Esophagus muscularis mucosa (tissue), 4 donors: Measurements from ENCODE around the gene HACD2. TPM values are rescaled to one million over a fixed set of nuclear protein-coding genes. Genes with fewer than 3 reads are reported as not detected.

Experiments
- DNase-seq: peaks from one replicate; pipeline ENCODE4 v3.0.0-alpha.2; 2017; ENCODE audit errors: extremely low spot score
- H3K27ac ChIP-seq, 4 donors: fragments of 200-600 bp; sonication (generic); replicated peaks in 1 of 4; 1 replicate in 3 of 4; 2 replicates in 1 of 4; pipeline ENCODE4 v1.5.1; 2016 to 2019; ENCODE audit warnings: mild to moderate bottlenecking in 1 of 4
- H3K27me3 ChIP-seq, 4 donors: fragments of 200-600 bp; sonication (generic); one replicate each; pipeline versions ENCODE4 v1.5.1 to v1.6.0; 2016 to 2019
- H3K36me3 ChIP-seq, 4 donors: fragments of 200-600 bp; sonication (generic); one replicate each; pipeline ENCODE4 v1.5.1; 2016 to 2019
- H3K4me1 ChIP-seq, 4 donors: fragments of 200-600 bp; sonication (generic); one replicate each; pipeline ENCODE4 v1.5.1; 2016 to 2019
- H3K4me3 ChIP-seq, 4 donors: fragments of 200-600 bp; sonication (generic); 1 replicate in 2 of 4; 2 replicates in 2 of 4; pipeline ENCODE4 v1.5.1; 2016 to 2019; ENCODE audit warnings: mild to moderate bottlenecking in 4 of 4, moderate library complexity in 1 of 4
- H3K9me3 ChIP-seq, 4 donors: fragments of 200-600 bp; sonication (generic); 1 replicate in 3 of 4; 2 replicates in 1 of 4; pipeline ENCODE4 v1.5.1; 2016 to 2019
- EP300 ChIP-seq: sonication (generic); formaldehyde crosslinking; IDR thresholded peaks from one replicate; pipeline ENCODE4 v1.6.1; 2017; ENCODE audit warnings: antibody characterized with exemption
- POLR2A ChIP-seq: fragments of 450-650 bp; IDR thresholded peaks from one replicate; pipeline ENCODE4 v1.6.1; 2017; ENCODE audit warnings: antibody characterized with exemption, moderate library complexity, mild to moderate bottlenecking, low read depth
- POLR2AphosphoS5 ChIP-seq, 2 donors: sonication (generic); formaldehyde crosslinking; IDR thresholded peaks; one replicate each; pipeline ENCODE4 v1.6.1; 2017; ENCODE audit warnings: antibody characterized with exemption in 2 of 2
- WGBS: methylation state at CpG from one replicate; pipeline ENCODE4 v1.1.5; 2018; 5-methylcytosine and 5-hydroxymethylcytosine counted together
- intact Hi-C: fragments of 100-400 bp; cut with DNase I; formaldehyde crosslinking; loops from one replicate; pipeline ENCODE4 v1.15.1; 2023
- total RNA-seq, 4 donors: library from RNA; depleted of rRNA; stranded (reverse); fragments of >200 nt; gene quantifications; one replicate each; pipeline versions ENCODE4 v1.1.0 to v1.2.1, GENCODE V29; 2016
- TF ChIP-seq, protein P1 (sequence below), 3 experiments: fragments of 200-600 bp in 2 of 3; fragments of 450-650 bp in 1 of 3; sonication (generic) in 2 of 3; IDR thresholded peaks; one replicate each; pipeline ENCODE4 v1.5.1; 2017 to 2019; ENCODE audit warnings: antibody characterized with exemption in 3 of 3, mild to moderate bottlenecking in 2 of 3, moderate library complexity in 1 of 3

The HACD2 gene
- total RNA-seq, 4 donors from 2014 or later = 20.5 to 30.3 (median 25.3) TPM

- intact Hi-C loops = no loop called here
- Histone ChIP-seq H3K4me1 (peaks cover 4 to 81% (median 77%) of the 10 kb centered on the region in 4 donors), H3K4me3 (peak overlapping the region; percentile 59 to 68 (median 62)), H3K9me3 (no peaks in the 10 kb centered on the region), H3K27ac (peak overlapping the region; percentile 92 to 97 (median 94)), H3K36me3 (peaks cover 0 to 60% (median 26%) of the 10 kb centered on the region in 4 donors), H3K27me3 (no peaks in the 10 kb centered on the region)
- 26% methylated on average over 8 of the region's 8 CpGs for WGBS
- TF ChIP-seq EP300 (peak; percentile 67), POLR2A (peak; percentile 71), POLR2AphosphoS5 (IDR thresholded peaks at IDR 0.05) (peak; percentile 97 to 99)
- TF ChIP-seq, protein P1, sequence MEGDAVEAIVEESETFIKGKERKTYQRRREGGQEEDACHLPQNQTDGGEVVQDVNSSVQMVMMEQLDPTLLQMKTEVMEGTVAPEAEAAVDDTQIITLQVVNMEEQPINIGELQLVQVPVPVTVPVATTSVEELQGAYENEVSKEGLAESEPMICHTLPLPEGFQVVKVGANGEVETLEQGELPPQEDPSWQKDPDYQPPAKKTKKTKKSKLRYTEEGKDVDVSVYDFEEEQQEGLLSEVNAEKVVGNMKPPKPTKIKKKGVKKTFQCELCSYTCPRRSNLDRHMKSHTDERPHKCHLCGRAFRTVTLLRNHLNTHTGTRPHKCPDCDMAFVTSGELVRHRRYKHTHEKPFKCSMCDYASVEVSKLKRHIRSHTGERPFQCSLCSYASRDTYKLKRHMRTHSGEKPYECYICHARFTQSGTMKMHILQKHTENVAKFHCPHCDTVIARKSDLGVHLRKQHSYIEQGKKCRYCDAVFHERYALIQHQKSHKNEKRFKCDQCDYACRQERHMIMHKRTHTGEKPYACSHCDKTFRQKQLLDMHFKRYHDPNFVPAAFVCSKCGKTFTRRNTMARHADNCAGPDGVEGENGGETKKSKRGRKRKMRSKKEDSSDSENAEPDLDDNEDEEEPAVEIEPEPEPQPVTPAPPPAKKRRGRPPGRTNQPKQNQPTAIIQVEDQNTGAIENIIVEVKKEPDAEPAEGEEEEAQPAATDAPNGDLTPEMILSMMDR (IDR thresholded peaks at IDR 0.05) = no peak
- no peak for DNase-seq
Observed at GRCh38 chr3:123620343-123620742, 35.5 kb upstream of the HACD2 start.

GRCh38 chr3:123618768-123619484, 34.1 kb upstream of the HACD2 start:
- Histone ChIP-seq H3K9me3 (no peaks in the 10 kb centered on the region), H3K27me3 (no peaks in the 10 kb centered on the region), H3K36me3 (peaks cover 0 to 60% (median 23%) of the 10 kb centered on the region in 4 donors), H3K4me1 (peaks cover 4 to 82% (median 78%) of the 10 kb centered on the region in 4 donors), H3K4me3 (peak overlapping the region; percentile 59 to 68 (median 62)), H3K27ac (peak overlapping the region; percentile 92 to 97 (median 94))
- 17% methylated on average over 5 of the region's 5 CpGs for WGBS
- DNase-seq = no peak
- TF ChIP-seq POLR2AphosphoS5 (IDR thresholded peaks at IDR 0.05) = peak; percentile 15 to 78
- no peak for TF ChIP-seq EP300
- intact Hi-C loops = no loop called here

- Histone ChIP-seq H3K27me3 (no peaks in the 10 kb centered on the region), H3K4me1 (peaks cover 4 to 84% (median 77%) of the 10 kb centered on the region in 4 donors), H3K36me3 (peaks cover 0 to 60% (median 26%) of the 10 kb centered on the region in 4 donors), H3K27ac (peak overlapping the region; percentile 92 to 97 (median 94)), H3K4me3 (peak overlapping the region; percentile 59 to 68 (median 62)), H3K9me3 (no peaks in the 10 kb centered on the region)
- peak in 1 of 2 donors; percentile 72 for TF ChIP-seq POLR2AphosphoS5 (IDR thresholded peaks at IDR 0.05)
- TF ChIP-seq EP300 = no peak
- TF ChIP-seq POLR2A = no peak
- TF ChIP-seq, protein P1 (IDR thresholded peaks at IDR 0.05) = no peak
- 50% methylated on average over 6 of the region's 7 CpGs for WGBS
- no peak for DNase-seq
- intact Hi-C loops = no loop called here
Observed at GRCh38 chr3:123618076-123618708, 33.3 kb upstream of the HACD2 start.

DNA sequence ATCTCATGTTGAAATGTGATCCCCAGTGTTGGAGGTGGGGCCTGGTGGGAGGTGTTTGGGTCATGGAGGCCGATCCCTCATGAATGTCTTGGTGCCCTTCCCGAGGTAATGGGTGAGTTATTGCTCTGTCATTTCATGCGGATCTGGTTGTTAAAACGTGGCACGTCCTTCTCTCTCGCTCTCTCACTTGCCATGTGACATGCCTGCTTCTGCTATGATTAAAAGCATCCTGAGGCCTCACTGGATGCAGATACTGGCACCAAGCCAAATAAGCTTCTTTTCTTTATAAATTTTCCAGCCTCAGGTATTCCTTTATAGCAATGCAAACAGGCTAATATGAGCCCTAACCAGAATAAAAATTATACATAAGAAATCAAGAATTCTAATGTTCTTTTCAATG, 31.7 kb upstream of the HACD2 start:
- H3K27me3 ChIP-seq = no peaks in the 10 kb centered on the region
- H3K4me3 ChIP-seq = peak overlapping the region; percentile 59 to 68 (median 62)
- H3K9me3 ChIP-seq = no peaks in the 10 kb centered on the region
- H3K4me1 ChIP-seq = peaks cover 4 to 84% (median 77%) of the 10 kb centered on the region in 4 donors
- peak overlapping the region; percentile 92 to 97 (median 94) for H3K27ac ChIP-seq
- H3K36me3 ChIP-seq = peaks cover 0 to 64% (median 33%) of the 10 kb centered on the region in 4 donors
- WGBS = 52% methylated on average over 6 of the region's 6 CpGs
- no peak for DNase-seq
- intact Hi-C loops = no loop called here
- peak; percentile 62 to 82 for TF ChIP-seq POLR2AphosphoS5 (IDR thresholded peaks at IDR 0.05)
- TF ChIP-seq, protein P1 (IDR thresholded peaks at IDR 0.05) = no peak

GRCh38 chr3:123613543-123613942, 28.7 kb upstream of the HACD2 start:
- intact Hi-C loops = no loop called here
- Histone ChIP-seq H3K9me3 (no peaks in the 10 kb centered on the region), H3K27ac (peak overlapping the region; percentile 10 to 95 (median 74)), H3K4me3 (no peak overlapping the region), H3K4me1 (peaks cover 4 to 66% (median 62%) of the 10 kb centered on the region in 4 donors), H3K27me3 (no peaks in the 10 kb centered on the region), H3K36me3 (peaks cover 0 to 73% (median 35%) of the 10 kb centered on the region in 4 donors)
- WGBS = 68% methylated on average over 2 of the region's 2 CpGs
- DNase-seq = no peak
- TF ChIP-seq POLR2AphosphoS5 (IDR thresholded peaks at IDR 0.05) = peak in 1 of 2 donors; percentile 43
- no peak for TF ChIP-seq POLR2A
